NCI-H2227 (cell line): ENCODE data around the gene WDR7.

Experiments
- DNase-seq: peaks from one replicate; lab custom pipeline; 2025; ENCODE audit not compliant: unreplicated experiment; lab: John Stamatoyannopoulos, UW

Gene WDR7

DNA sequence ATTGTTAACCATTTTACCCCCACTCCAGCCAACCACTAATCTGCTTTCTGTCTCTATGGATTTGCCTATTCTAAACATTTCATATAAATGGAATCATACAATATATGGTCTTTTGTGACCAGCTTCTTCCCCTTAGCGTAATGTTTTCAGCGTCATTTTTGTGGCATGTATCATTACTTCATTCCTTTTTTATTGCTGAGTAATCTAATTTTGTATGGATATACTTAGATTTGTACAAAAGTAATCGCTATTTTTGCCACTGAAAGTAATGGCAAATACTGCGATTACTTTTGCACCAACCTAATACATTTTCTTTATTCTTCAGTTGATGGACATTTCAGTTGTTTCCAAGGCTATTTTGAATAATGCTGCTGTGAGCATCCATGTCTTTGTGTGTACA is 227.6 kb downstream of the WDR7 start:
- DNase-seq, result no peak

- no peak for DNase-seq
These were observed 233.4 kb downstream of the WDR7 start for GRCh38 chr18:56884511-56884910.

GRCh38 chr18:56888978-56889377 is 237.8 kb downstream of the WDR7 start:
- no peak for DNase-seq

GRCh38 chr18:56889621-56890020 is 238.5 kb downstream of the WDR7 start:
- DNase-seq, result no peak

- no peak for DNase-seq
These were observed 239.5 kb downstream of the WDR7 start for GRCh38 chr18:56890632-56891031.

DNA sequence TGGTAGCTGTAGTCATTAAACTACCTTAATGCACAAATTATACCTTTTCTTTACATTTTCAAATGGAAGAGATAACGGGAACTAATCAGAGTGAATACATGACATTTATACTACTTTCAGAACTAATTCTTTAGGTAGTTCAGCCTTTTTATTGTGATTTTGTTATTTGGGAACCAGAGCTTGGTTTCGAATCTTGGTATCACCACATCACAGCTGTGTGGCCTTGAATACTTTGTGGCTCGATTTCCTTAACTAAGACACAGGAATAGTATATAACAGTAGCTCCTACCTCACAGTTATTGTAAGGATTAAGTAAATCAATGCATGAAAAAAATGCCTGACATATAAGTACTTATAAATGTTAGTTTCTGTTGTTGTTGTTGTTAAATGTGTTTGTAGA is 240.0 kb downstream of the WDR7 start:
- no peak for DNase-seq

GRCh38 chr18:56891870-56892269 is 240.7 kb downstream of the WDR7 start:
- DNase-seq, result no peak

GRCh38 chr18:56897122-56897521 is 246.0 kb downstream of the WDR7 start:
- DNase-seq, result no peak

- no peak for DNase-seq
These were observed 248.5 kb downstream of the WDR7 start for GRCh38 chr18:56899660-56900059.

GRCh38 chr18:56900195-56901094 is 249.3 kb downstream of the WDR7 start:
- no peak for DNase-seq

DNA sequence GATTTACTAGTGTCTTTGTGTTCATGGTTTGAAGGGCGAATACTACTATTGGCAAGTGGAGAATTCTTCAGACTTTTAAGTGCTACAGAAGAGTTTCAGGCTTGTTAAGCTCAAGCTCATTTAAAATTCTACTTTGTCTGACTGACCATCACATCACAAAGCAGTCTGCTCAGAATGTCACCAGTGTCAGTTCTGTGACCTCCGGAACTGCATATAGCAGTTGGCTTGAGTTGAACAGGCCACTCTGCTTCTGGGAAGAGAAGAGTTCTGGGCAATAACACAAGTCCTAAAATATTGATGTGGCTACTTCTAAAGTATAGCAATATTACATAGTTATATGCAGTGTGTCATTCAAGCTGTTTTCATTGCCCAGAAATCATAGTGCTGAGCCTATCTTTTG is 250.8 kb downstream of the WDR7 start:
- no peak for DNase-seq

- DNase-seq, result no peak
These were observed 251.5 kb downstream of the WDR7 start for GRCh38 chr18:56902653-56903052.

GRCh38 chr18:56903686-56904085 is 252.5 kb downstream of the WDR7 start:
- no peak for DNase-seq

DNA sequence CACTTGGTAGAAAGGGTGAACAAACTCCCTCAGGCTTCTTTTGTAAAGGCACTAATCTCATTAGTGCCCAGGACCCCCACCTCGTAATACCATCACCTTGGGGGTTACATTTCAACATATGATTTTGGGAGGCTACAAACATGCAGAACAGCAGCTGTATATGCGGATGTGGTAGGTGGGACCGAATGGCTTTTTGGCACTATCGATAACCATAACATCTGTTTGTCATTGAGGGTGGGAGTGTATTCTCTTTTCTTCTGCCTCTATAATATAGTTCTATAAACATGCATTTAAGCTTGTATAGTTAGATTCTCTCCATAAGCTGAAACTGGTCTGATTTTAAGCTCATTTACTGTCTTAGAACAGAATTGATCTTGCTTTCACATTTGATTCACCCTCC is 256.6 kb downstream of the WDR7 start:
- no peak for DNase-seq

DNA sequence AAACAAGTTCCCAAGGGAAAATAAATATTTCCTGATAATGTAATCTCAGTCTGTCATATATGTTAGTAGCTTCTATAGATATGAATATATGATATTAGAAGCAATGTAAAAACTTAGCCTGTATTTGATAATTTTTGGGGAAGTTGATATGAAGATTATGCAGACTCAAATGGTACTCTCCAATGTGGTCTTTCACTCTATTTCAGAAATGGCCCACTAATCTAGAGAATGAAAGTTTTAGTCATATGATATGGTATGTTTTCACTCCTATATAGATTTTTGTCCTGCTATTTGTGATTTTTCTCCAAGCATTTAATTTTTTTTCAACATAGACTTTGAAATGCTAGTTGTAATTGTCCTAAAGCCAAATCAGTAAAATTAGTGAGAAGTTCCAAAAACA is 259.1 kb downstream of the WDR7 start:
- no peak for DNase-seq

DNA sequence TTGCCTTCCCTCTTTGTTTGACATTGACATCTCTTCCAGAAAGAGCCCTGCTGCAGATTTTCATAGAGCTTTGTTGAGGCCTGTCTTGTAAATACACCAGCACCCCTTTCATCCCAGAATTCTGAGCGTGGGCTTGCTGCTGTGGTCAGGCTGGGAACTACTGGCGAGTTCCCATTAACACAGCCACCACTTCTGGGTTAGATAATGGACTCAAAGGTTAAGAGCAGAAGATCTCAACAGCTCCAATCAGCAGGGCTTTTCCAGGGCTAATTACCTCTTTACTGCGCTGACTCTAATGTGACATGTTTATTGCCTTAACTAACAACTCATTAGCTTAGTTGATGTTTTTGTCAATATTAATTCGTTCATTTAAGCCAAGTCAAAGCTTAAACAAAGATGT is 259.8 kb downstream of the WDR7 start:
- no peak for DNase-seq

DNA sequence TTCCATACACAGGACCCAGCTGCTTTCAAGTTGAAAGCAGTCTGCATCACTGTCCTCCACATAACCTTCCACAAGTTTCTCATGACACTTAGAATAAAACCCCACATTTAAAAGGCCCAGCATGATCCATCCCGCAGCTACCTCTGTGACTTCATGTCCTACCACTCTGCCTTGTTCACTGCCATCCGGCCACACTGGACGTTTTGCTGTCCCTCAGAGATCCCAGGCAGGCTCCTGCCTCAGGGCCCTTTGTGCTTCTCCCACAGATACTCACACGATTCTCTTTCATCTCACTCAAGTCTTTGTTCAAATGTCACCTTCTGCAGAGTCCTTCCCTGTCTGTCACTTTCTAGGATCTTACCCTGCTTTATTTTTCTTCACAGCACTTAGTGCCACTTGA is 262.8 kb downstream of the WDR7 start:
- DNase-seq, result no peak

DNA sequence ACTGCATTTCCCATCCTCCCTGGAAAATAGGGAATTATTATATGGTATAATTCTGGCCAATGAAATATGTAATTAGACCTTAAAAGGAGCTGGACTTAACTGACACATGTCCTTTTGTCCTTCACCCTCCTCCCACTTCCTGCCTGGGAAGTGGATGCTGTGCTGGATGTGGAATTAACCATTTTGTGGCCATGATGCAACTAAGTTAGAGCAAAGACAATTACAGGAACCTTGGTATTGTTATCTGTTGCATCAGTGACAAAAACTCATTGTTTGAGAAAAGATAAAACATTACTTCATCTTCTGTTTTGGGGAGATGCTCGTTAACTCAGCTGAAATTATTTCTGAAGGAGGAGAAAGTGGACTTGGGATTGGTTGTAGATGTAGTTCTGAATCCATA is 268.0 kb downstream of the WDR7 start:
- DNase-seq, result no peak

GRCh38 chr18:56921896-56922480 is 270.8 kb downstream of the WDR7 start:
- DNase-seq, result no peak

GRCh38 chr18:56926734-56927133 is 275.6 kb downstream of the WDR7 start:
- DNase-seq, result no peak

DNA sequence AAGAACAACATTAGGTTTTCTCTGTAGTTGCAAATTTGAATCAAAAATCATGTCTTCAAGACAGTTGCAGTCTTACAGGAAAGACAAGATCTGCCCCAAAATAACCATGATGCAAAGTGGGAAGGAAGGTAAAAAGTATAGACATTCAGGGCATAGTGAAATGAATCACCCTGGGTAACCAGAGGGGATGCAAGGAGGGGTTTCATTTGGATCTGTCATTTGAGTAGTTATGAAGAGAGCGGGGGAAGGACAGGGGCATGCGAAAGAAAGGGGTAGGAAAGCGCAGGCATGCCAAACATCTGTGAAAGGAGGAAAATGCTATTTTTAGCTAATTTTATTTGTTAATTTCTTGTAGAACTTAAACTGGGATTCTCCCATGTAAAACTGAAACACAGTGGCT is 276.6 kb downstream of the WDR7 start:
- DNase-seq, result no peak

- DNase-seq, result no peak
These were observed 278.7 kb downstream of the WDR7 start for GRCh38 chr18:56929886-56930285.

DNA sequence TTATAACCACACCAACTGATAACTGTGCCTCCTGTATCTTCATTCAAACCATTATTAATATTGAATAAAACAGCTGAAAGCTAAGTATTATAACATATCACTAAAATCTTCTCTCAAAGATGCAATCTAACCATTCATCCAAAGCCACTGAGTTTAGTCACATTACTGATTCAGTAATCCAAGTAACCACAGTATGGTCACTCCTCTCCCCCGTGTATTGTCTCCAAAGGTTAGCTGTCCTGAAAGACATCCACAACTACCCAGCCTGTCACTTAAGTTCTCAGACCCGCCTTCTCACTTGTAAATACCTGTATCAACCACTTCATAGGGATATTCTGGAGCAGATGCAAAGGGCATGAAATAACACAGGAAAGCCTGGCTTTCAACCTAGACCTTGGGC is 282.3 kb downstream of the WDR7 start:
- no peak for DNase-seq
